Keratinocyte (primary cell): ENCODE results near the gene RMND1. TPM values are rescaled to one million over a fixed set of nuclear protein-coding genes. Genes with fewer than 3 reads are reported as not detected.
A peak's percentile ranks its signal among the peaks of the same experiment; 100 is the strongest.

ENCODE experiments used
- DNase-seq: peaks from one replicate; pipeline ENCODE4 v3.0.0-alpha.2; 2011; ENCODE audit warnings: low read depth, missing footprints, low spot score
- FAIRE-seq: peaks from 2 replicates; lab custom pipeline; 2011; peaks lifted over from hg19 to GRCh38; lab: Jason Lieb, UNC
- H2AFZ ChIP-seq: 2 replicates; pipeline ENCODE4 v1.6.0; 2012; ENCODE audit warnings: low read length, control low read depth, inconsistent platforms; ENCODE audit not compliant: control insufficient read depth
- H3K27ac ChIP-seq: 2 replicates; pipeline ENCODE4 v1.5.1; 2011; ENCODE audit warnings: low read length; ENCODE audit not compliant: control insufficient read depth, insufficient read depth
- H3K27me3 ChIP-seq: 3 replicates; pipeline ENCODE4 v1.6.0; 2011; ENCODE audit warnings: low read length; ENCODE audit not compliant: control insufficient read depth, insufficient read depth; ENCODE audit errors: extremely low read depth
- H3K36me3 ChIP-seq, 2 experiments: 2 replicates in 1 of 2; 3 replicates in 1 of 2; pipeline ENCODE4 v1.5.1; 2011; ENCODE audit warnings: low read length in 2 of 2, mild to moderate bottlenecking in 1 of 2; ENCODE audit not compliant: control insufficient read depth in 2 of 2, insufficient read depth in 2 of 2; ENCODE audit errors: extremely low read depth in 1 of 2
- H3K4me1 ChIP-seq: 3 replicates; pipeline ENCODE4 v1.5.1; 2011; ENCODE audit warnings: low read length; ENCODE audit not compliant: control insufficient read depth, insufficient read depth; ENCODE audit errors: extremely low read depth
- H3K4me2 ChIP-seq: 3 replicates; pipeline ENCODE4 v1.6.0; 2011; ENCODE audit warnings: low read depth, low read length; ENCODE audit not compliant: control insufficient read depth, insufficient read depth; ENCODE audit errors: extremely low read depth
- H3K4me3 ChIP-seq, 3 experiments: fragments of 200-600 bp in 1 of 3; sonication (generic) in 1 of 3; 2 replicates in 2 of 3; 3 replicates in 1 of 3; pipeline ENCODE4 v1.5.1; 2011 to 2016; ENCODE audit warnings: low read length in 3 of 3, mild to moderate bottlenecking in 3 of 3, control low read depth in 2 of 3, inconsistent platforms in 1 of 3, low read depth in 1 of 3, mixed read lengths in 1 of 3, mixed run types in 1 of 3, moderate library complexity in 1 of 3; ENCODE audit not compliant: control insufficient read depth in 2 of 3, insufficient read depth in 2 of 3; ENCODE audit errors: extremely low read depth in 1 of 3
- H3K79me2 ChIP-seq: 2 replicates; pipeline ENCODE4 v1.6.0; 2012; ENCODE audit warnings: low read length; ENCODE audit not compliant: control insufficient read depth, insufficient read depth
- H3K9ac ChIP-seq: 3 replicates; pipeline ENCODE4 v1.6.0; 2011; ENCODE audit warnings: low read length; ENCODE audit not compliant: control insufficient read depth, insufficient read depth; ENCODE audit errors: extremely low read depth
- H3K9me1 ChIP-seq: 3 replicates; pipeline ENCODE4 v1.6.0; 2011; ENCODE audit warnings: low read length; ENCODE audit not compliant: control insufficient read depth, insufficient read depth; ENCODE audit errors: extremely low read depth
- H3K9me3 ChIP-seq: 2 replicates; pipeline ENCODE4 v1.5.1; 2012; ENCODE audit warnings: low read depth, low read length; ENCODE audit not compliant: control insufficient read depth
- H4K20me1 ChIP-seq: 3 replicates; pipeline ENCODE4 v1.6.0; 2011; ENCODE audit warnings: low read length; ENCODE audit not compliant: control insufficient read depth, insufficient read depth; ENCODE audit errors: extremely low read depth
- EZH2 ChIP-seq: IDR thresholded peaks from one replicate; pipeline ENCODE4 v1.6.1; 2012; ENCODE audit warnings: inconsistent platforms, mild to moderate bottlenecking, low read length, moderate library complexity
- dilution Hi-C: fragments of 300-500 bp; cut with MboI; formaldehyde crosslinking; loops from one replicate; pipeline ENCODE4 v1.7.0; 2020; ENCODE audit warnings: low sequenced_read_pairs; ENCODE audit not compliant: extremely low pct_ligation_motif_present
- polyA plus RNA-seq, 5 experiments: library from polyadenylated mRNA; depleted of rRNA in 3 of 5; stranded (reverse) in 3 of 5; stranded (forward) in 1 of 5; unstranded in 1 of 5; fragments of >200 nt; gene quantifications; 1 replicate in 1 of 5; 2 replicates in 3 of 5; 3 replicates in 1 of 5; pipeline versions ENCODE4 v1.2.1 to v1.2.3, GENCODE V29; 2011 to 2012; ENCODE audit warnings: missing spikeins in 2 of 5, low read depth in 1 of 5, low replicate concordance in 1 of 5
- TF ChIP-seq, protein P1 (sequence below), 3 experiments: IDR thresholded peaks in 1 of 3; conservative IDR thresholded peaks in 1 of 3; optimal IDR thresholded peaks in 1 of 3; 2 replicates in 2 of 3; 3 replicates in 1 of 3; pipeline versions ENCODE3 to v1.5.1; 2011; ENCODE audit warnings: low read length in 3 of 3, mild to moderate bottlenecking in 3 of 3, moderate library complexity in 2 of 3, control low read depth in 1 of 3, inconsistent platforms in 1 of 3; ENCODE audit not compliant: insufficient read depth in 2 of 3; ENCODE audit errors: extremely low read depth in 1 of 3

RMND1 gene
- polyA plus RNA-seq, 1 donor (not counting 4 experiments of a cell fraction or from before 2014, with no cell fraction given), result 23.1 TPM

DNA sequence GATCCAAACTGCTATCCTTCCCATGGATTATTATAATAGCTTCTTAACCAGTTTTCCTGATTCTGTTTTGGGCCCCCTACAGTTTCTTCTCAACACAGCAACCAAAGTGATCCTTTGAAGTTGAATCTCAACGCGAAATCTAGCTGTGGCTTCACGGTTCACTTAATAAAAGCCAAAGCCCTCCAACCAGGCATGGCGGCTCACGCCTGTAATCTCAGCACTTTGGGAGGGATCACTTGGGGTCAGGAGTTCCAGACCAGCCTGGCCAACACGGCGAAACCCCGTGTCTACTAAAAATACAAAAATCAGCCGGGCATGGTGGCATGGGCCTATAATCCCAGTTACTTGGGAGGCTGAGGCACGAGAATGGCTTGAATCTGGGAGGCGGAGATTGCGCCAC, 3.3 kb downstream of the RMND1 start:
- H3K9me1 ChIP-seq, result no peaks in the 10 kb centered on the region
- peaks cover 54% of the 10 kb centered on the region for H3K79me2 ChIP-seq
- no peak overlapping the region for H3K9ac ChIP-seq
- DNase-seq (no peak), FAIRE-seq (no peak)
- H3K27me3 ChIP-seq, result no peaks in the 10 kb centered on the region
- no peaks in the 10 kb centered on the region for H3K9me3 ChIP-seq
- peaks cover 32% of the 10 kb centered on the region for H3K4me1 ChIP-seq
- H2AFZ ChIP-seq, result no peak overlapping the region
- H4K20me1 ChIP-seq, result no peaks in the 10 kb centered on the region
- H3K4me2 ChIP-seq, result no peak overlapping the region
- H3K4me3 ChIP-seq, result no peak overlapping the region
- no peak overlapping the region for H3K27ac ChIP-seq
- dilution Hi-C loops, result no loop called here
- H3K36me3 ChIP-seq, result peaks cover 2% of the 10 kb centered on the region in 2 experiments
- TF ChIP-seq, protein P1, sequence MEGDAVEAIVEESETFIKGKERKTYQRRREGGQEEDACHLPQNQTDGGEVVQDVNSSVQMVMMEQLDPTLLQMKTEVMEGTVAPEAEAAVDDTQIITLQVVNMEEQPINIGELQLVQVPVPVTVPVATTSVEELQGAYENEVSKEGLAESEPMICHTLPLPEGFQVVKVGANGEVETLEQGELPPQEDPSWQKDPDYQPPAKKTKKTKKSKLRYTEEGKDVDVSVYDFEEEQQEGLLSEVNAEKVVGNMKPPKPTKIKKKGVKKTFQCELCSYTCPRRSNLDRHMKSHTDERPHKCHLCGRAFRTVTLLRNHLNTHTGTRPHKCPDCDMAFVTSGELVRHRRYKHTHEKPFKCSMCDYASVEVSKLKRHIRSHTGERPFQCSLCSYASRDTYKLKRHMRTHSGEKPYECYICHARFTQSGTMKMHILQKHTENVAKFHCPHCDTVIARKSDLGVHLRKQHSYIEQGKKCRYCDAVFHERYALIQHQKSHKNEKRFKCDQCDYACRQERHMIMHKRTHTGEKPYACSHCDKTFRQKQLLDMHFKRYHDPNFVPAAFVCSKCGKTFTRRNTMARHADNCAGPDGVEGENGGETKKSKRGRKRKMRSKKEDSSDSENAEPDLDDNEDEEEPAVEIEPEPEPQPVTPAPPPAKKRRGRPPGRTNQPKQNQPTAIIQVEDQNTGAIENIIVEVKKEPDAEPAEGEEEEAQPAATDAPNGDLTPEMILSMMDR (optimal IDR thresholded peaks at IDR 0.05 in 1 of 3, IDR thresholded peaks at IDR 0.05 in 1 of 3, conservative IDR thresholded peaks at IDR 0.05 in 1 of 3; ENCODE audit: extremely low read depth in 1 of 3, insufficient read depth in 2 of 3, low read length in 3 of 3), result peak in 1 of 3 experiments; percentile 22
- TF ChIP-seq EZH2, result no peak

GRCh38 chr6:151447237-151447636, 4.7 kb downstream of the RMND1 start:
- Histone ChIP-seq H2AFZ (no peak overlapping the region), H3K4me2 (no peak overlapping the region), H3K27me3 (no peaks in the 10 kb centered on the region), H3K27ac (no peak overlapping the region), H3K79me2 (peaks cover 58% of the 10 kb centered on the region), H3K4me3 (no peak overlapping the region), H3K9me1 (no peaks in the 10 kb centered on the region), H3K4me1 (peaks cover 28% of the 10 kb centered on the region), H3K9ac (no peak overlapping the region), H3K9me3 (no peaks in the 10 kb centered on the region), H4K20me1 (no peaks in the 10 kb centered on the region), H3K36me3 (peaks cover 2 to 6% of the 10 kb centered on the region in 2 experiments)
- FAIRE-seq (no peak), DNase-seq (no peak)
- TF ChIP-seq EZH2, result no peak
- TF ChIP-seq, protein P1 (optimal IDR thresholded peaks at IDR 0.05 in 1 of 3, IDR thresholded peaks at IDR 0.05 in 1 of 3, conservative IDR thresholded peaks at IDR 0.05 in 1 of 3; ENCODE audit: extremely low read depth in 1 of 3, insufficient read depth in 2 of 3, low read length in 3 of 3), result no peak
- dilution Hi-C loops, result no loop called here
